GM18867 (cell line): ENCODE results near the gene KDELR3.

Source experiments
- ATAC-seq: cut with Tn5 transposase; IDR thresholded peaks from one replicate; pipeline ENCODE4 v1.9.1; 2021; ENCODE audit warnings: mild to moderate bottlenecking, moderate library complexity; ENCODE audit not compliant: unreplicated experiment

The KDELR3 gene

GRCh38 chr22:38481162-38481870 is 13.4 kb downstream of the KDELR3 start:
- ATAC-seq = no peak

GRCh38 chr22:38481871-38482332 is 14.0 kb downstream of the KDELR3 start:
- no peak for ATAC-seq

GRCh38 chr22:38482662-38483308 is 14.9 kb downstream of the KDELR3 start:
- no peak for ATAC-seq

- no peak for ATAC-seq
These were observed 16.3 kb downstream of the KDELR3 start for GRCh38 chr22:38484244-38484643.

GRCh38 chr22:38485783-38486182 is 17.9 kb downstream of the KDELR3 start:
- no peak for ATAC-seq

GRCh38 chr22:38487946-38488345 is 20.1 kb downstream of the KDELR3 start:
- ATAC-seq = no peak

- no peak for ATAC-seq
These were observed 21.2 kb downstream of the KDELR3 start for GRCh38 chr22:38489142-38489541.

- ATAC-seq = no peak
These were observed 21.8 kb downstream of the KDELR3 start for GRCh38 chr22:38489561-38490145.

GRCh38 chr22:38490475-38490874 is 22.6 kb downstream of the KDELR3 start:
- ATAC-seq = no peak

- ATAC-seq = no peak
These were observed 23.0 kb downstream of the KDELR3 start for GRCh38 chr22:38490915-38491314.

GRCh38 chr22:38491707-38492348 is 23.9 kb downstream of the KDELR3 start:
- no peak for ATAC-seq

GRCh38 chr22:38494498-38494897 is 26.6 kb downstream of the KDELR3 start:
- ATAC-seq = no peak

- no peak for ATAC-seq
These were observed 27.0 kb downstream of the KDELR3 start for GRCh38 chr22:38494939-38495338.

- ATAC-seq = no peak
These were observed 30.0 kb downstream of the KDELR3 start for GRCh38 chr22:38497869-38498268.

- no peak for ATAC-seq
These were observed 34.1 kb downstream of the KDELR3 start for GRCh38 chr22:38501797-38502672.

- no peak for ATAC-seq
These were observed 35.1 kb downstream of the KDELR3 start for GRCh38 chr22:38503021-38503420.

- no peak for ATAC-seq
These were observed 37.0 kb downstream of the KDELR3 start for GRCh38 chr22:38504731-38505540.

GRCh38 chr22:38505541-38506117 is 37.7 kb downstream of the KDELR3 start:
- ATAC-seq = peak; percentile 20
